GM12878 (cell line): ENCODE data around the gene ITGA1. TPM values are rescaled to one million over a fixed set of nuclear protein-coding genes. Genes with fewer than 3 reads are reported as not detected.

Experiments used
- ATAC-seq: fragments of 200-7000 bp; cut with Tn5 transposase; 3 replicates; pipeline ENCODE4 v1.9.1; 2020; ENCODE audit warnings: mild to moderate bottlenecking, moderate library complexity
- BruUV-seq: library from RNA; stranded (reverse); fragments of 400-500 nt; replicated peaks from 2 replicates; lab custom pipeline; 2021; lab: Mats Ljungman, UMichigan
- CTCF ChIA-PET: fragments of 300-600 bp; sonication (Branson Sonifier 250); formaldehyde crosslinking; extraction: SDS; loops from one replicate; lab custom pipeline; 2021; ENCODE audit warnings: inconsistent platforms; lab: Yijun Ruan, JAX
- POLR2A ChIA-PET: fragments of 350-600 bp; formaldehyde crosslinking; extraction: SDS; loops from one replicate; lab custom pipeline; 2021; ENCODE audit warnings: inconsistent platforms; lab: Charles Lee
- RAD21 ChIA-PET: fragments of 300-600 bp; sonication (Branson Sonifier 250); formaldehyde crosslinking; loops from one replicate; lab custom pipeline; 2023; ENCODE audit warnings: antibody characterized with exemption; ENCODE audit not compliant: unreplicated experiment; lab: Charles Lee
- SMC1A ChIA-PET: fragments of 300-600 bp; sonication (Branson Sonifier 250); formaldehyde crosslinking; loops from one replicate; lab custom pipeline; 2023; ENCODE audit not compliant: unreplicated experiment, uncharacterized antibody; lab: Charles Lee
- DNase-seq: peaks from one replicate; pipeline ENCODE4 v3.0.0-alpha.2; 2011; ENCODE audit warnings: low read depth, low spot score
- FAIRE-seq: peaks from 3 replicates; lab custom pipeline; 2011; peaks lifted over from hg19 to GRCh38; lab: Jason Lieb, UNC
- H2AFZ ChIP-seq: 2 replicates; pipeline ENCODE4 v1.6.0; 2011; ENCODE audit warnings: low read depth, low read length, control low read depth; ENCODE audit not compliant: control insufficient read depth
- H3K27ac ChIP-seq: 2 replicates; pipeline ENCODE4 v1.5.1; 2011; ENCODE audit warnings: control low read depth; ENCODE audit not compliant: control insufficient read depth, insufficient read depth
- H3K27me3 ChIP-seq, 2 experiments: replicated peaks in 1 of 2; 2 replicates each; pipeline versions ENCODE4 v1.6.0 to v1.6.1; 2011; ENCODE audit warnings: low read length in 1 of 2; ENCODE audit not compliant: control insufficient read depth in 2 of 2, insufficient read depth in 2 of 2
- H3K36me3 ChIP-seq, 2 experiments: 2 replicates each; pipeline ENCODE4 v1.5.1; 2011; ENCODE audit warnings: low read length in 1 of 2; ENCODE audit not compliant: control insufficient read depth in 2 of 2, insufficient read depth in 2 of 2
- H3K4me1 ChIP-seq: 2 replicates; pipeline ENCODE4 v1.6.1; 2011; ENCODE audit warnings: mild to moderate bottlenecking, low read length, moderate library complexity, mixed read lengths; ENCODE audit not compliant: control insufficient read depth, insufficient read depth
- H3K4me2 ChIP-seq: 2 replicates; pipeline ENCODE4 v1.6.0; 2011; ENCODE audit warnings: control low read depth; ENCODE audit not compliant: control insufficient read depth, insufficient read depth
- H3K4me3 ChIP-seq: fragments of 200-600 bp; sonication (generic); 2 replicates; pipeline ENCODE4 v1.5.1; 2016
- H3K79me2 ChIP-seq: 2 replicates; pipeline ENCODE4 v1.6.0; 2011; ENCODE audit warnings: low read length; ENCODE audit not compliant: control insufficient read depth, insufficient read depth
- H3K9ac ChIP-seq: 2 replicates; pipeline ENCODE4 v1.8.0; 2011; ENCODE audit warnings: low read length, control low read depth, mixed read lengths; ENCODE audit not compliant: control insufficient read depth, insufficient read depth
- H3K9me3 ChIP-seq: replicated peaks from 3 replicates; pipeline ENCODE4 v1.5.1; 2011; ENCODE audit warnings: mild to moderate bottlenecking, low read length; ENCODE audit not compliant: control insufficient read depth, insufficient read depth
- H4K20me1 ChIP-seq: 2 replicates; pipeline ENCODE4 v1.6.0; 2011; ENCODE audit not compliant: control insufficient read depth, insufficient read depth
- ATF7 ChIP-seq: fragments of 450-650 bp; IDR thresholded peaks from 2 replicates; pipeline ENCODE4 v1.6.1; 2016; ENCODE audit warnings: low read depth, mild to moderate bottlenecking
- BCL3 ChIP-seq: IDR thresholded peaks from 2 replicates; pipeline ENCODE4 v1.6.1; 2011; ENCODE audit warnings: borderline replicate concordance, low read depth, mild to moderate bottlenecking, moderate library complexity, low read length; ENCODE audit not compliant: insufficient read depth, poor library complexity, severe bottlenecking
- CTCF ChIP-seq, 3 experiments: IDR thresholded peaks in 2 of 3; conservative IDR thresholded peaks in 1 of 3; 2 replicates each; pipeline ENCODE4 v1.5.1; 2011; ENCODE audit warnings: low read depth in 3 of 3, low read length in 3 of 3, mild to moderate bottlenecking in 3 of 3, control low read depth in 2 of 3, moderate library complexity in 2 of 3, inconsistent platforms in 1 of 3, mixed read lengths in 1 of 3; ENCODE audit not compliant: control insufficient read depth in 2 of 3, insufficient read depth in 1 of 3; ENCODE audit errors: extremely low read depth in 1 of 3
- CUX1 ChIP-seq: IDR thresholded peaks from 2 replicates; pipeline ENCODE4 v1.6.1; 2012; ENCODE audit warnings: improper control_type of control experiment, low read depth, low read length; ENCODE audit not compliant: insufficient replicate concordance
- ELK1 ChIP-seq: IDR thresholded peaks from 2 replicates; pipeline ENCODE4 v1.6.1; 2012; ENCODE audit warnings: low read depth, low read length, improper control_type of control experiment
- NFYA ChIP-seq: IDR thresholded peaks from 2 replicates; pipeline ENCODE4 v1.6.1; 2011; ENCODE audit warnings: low read depth, mild to moderate bottlenecking, low read length, improper control_type of control experiment, borderline replicate concordance
- REST ChIP-seq: IDR thresholded peaks from 2 replicates; pipeline ENCODE4 v1.6.1; 2012; ENCODE audit warnings: mild to moderate bottlenecking, low read depth, low read length
- SIN3A ChIP-seq: IDR thresholded peaks from 2 replicates; pipeline ENCODE4 v1.6.1; 2012; ENCODE audit warnings: low read depth, low read length, improper control_type of control experiment
- ZNF274 ChIP-seq: IDR thresholded peaks from one replicate; pipeline ENCODE4 v1.8.0; 2011; ENCODE audit not compliant: insufficient read length, insufficient read depth
- WGBS: methylation state at CpG from one replicate; pipeline ENCODE4 v1.1.6; 2016; ENCODE audit warnings: low lambda C conversion rate; ENCODE audit not compliant: insufficient replicate concordance, insufficient coverage; ENCODE audit errors: missing lambda C conversion rate; 5-methylcytosine and 5-hydroxymethylcytosine counted together
- in situ Hi-C: fragments of 300-500 bp; cut with MboI; formaldehyde crosslinking; loops from 9 replicates; pipeline ENCODE4 v1.14.3; 2018; ENCODE audit warnings: mixed read lengths
- intact Hi-C: fragments of 100-400 bp; cut with micrococcal nuclease; formaldehyde crosslinking; loops from one replicate; pipeline ENCODE4 v1.14.2; 2022; ENCODE audit not compliant: unreplicated experiment
- polyA plus RNA-seq, 11 experiments: library from polyadenylated mRNA; depleted of rRNA in 4 of 11; unstranded in 6 of 11; stranded (reverse) in 5 of 11; fragments of >200 nt; fragmentation: Nextera tagmentation in 4 of 11; fragmentation: Illumina TruSeq in 1 of 11; extraction: Ambion mirVana in 4 of 11; extraction: Trizol in 1 of 11; gene quantifications; 1 replicate in 1 of 11; 2 replicates in 10 of 11; pipeline versions ENCODE4 v1.2.1 to v1.2.3, GENCODE V29; 2011 to 2016; ENCODE audit warnings: inconsistent platforms in 2 of 11, missing spikeins in 2 of 11, low read depth in 1 of 11
- total RNA-seq, 4 experiments: library from RNA; depleted of rRNA in 3 of 4; stranded (reverse); fragments of >200 nt in 3 of 4; fragmentation: Illumina TruSeq in 1 of 4; extraction: Trizol in 1 of 4; gene quantifications; 2 replicates each; pipeline versions ENCODE4 v1.2.1 to v1.2.3, GENCODE V29; 2013 to 2021

ITGA1 gene
- total and polyA plus RNA-seq, 10 of the 15 experiments (the other 5 are each of a cell fraction or from before 2014, with no cell fraction given), result 0.02 to 0.56 (median 0.19) TPM

GRCh38 chr5:52804387-52804791, 16.7 kb downstream of the ITGA1 start:
- ChIA-PET RAD21 (interaction anchor here (1.3 kb wide), 1 partner anchor 22 kb away, joined by 5 read pairs; no protein-coding TSS in a partner anchor), SMC1A (no interaction called here)
- no peak for DNase-seq

More at GRCh38 chr5:52804387-52804791, 16.7 kb downstream of the ITGA1 start:
- no TSS peak for BruUV-seq
- ATAC-seq (no peak), FAIRE-seq (no peak)
- Histone ChIP-seq H3K79me2 (peaks cover 39% of the 10 kb centered on the region), H3K27ac (no peak overlapping the region), H3K27me3 (no peaks in the 10 kb centered on the region), H3K4me1 (0 out of 2 replicates have a peak, but pooled peaks cover 3% of the 10 kb centered on the region), H3K36me3 (no peaks in the 10 kb centered on the region), H3K4me2 (no peak overlapping the region), H2AFZ (no peak overlapping the region), H3K4me3 (no peak overlapping the region), H3K9ac (no peak overlapping the region), H3K9me3 (no peaks in the 10 kb centered on the region), H4K20me1 (no peaks in the 10 kb centered on the region)
- ChIA-PET CTCF (interaction anchor here (1.2 kb wide), 1 partner anchor 17 kb away, joined by 3 read pairs; no protein-coding TSS in a partner anchor), POLR2A (interaction anchor here (0.6 kb wide), 1 partner anchor 8 kb away, joined by 4 read pairs; no protein-coding TSS in a partner anchor)
- TF ChIP-seq SIN3A, result no peak
- no peak for TF ChIP-seq CUX1
- TF ChIP-seq BCL3, result no peak
- TF ChIP-seq ATF7, result no peak
- no peak for TF ChIP-seq ELK1
- no peak for TF ChIP-seq CTCF (IDR thresholded peaks at IDR 0.05 in 2 of 3, conservative IDR thresholded peaks at IDR 0.05 in 1 of 3; ENCODE audit: control insufficient read depth in 2 of 3, extremely low read depth in 1 of 3, insufficient read depth in 1 of 3, low read depth in 3 of 3, low read length in 3 of 3)
- no peak for TF ChIP-seq REST
- no peak for TF ChIP-seq ZNF274
- TF ChIP-seq NFYA, result no peak
- intact Hi-C loops (no loop called here), in situ Hi-C loops (no loop called here)
- 96% methylated on average over 2 of the region's 2 CpGs for WGBS
